ENCODE data around the gene PXDN.

- TF ChIP-seq CTCF (IDR thresholded peaks at IDR 0.05) (no peak), POLR2A (IDR thresholded peaks at IDR 0.05) (no peak), EP300 (IDR thresholded peaks at IDR 0.05; ENCODE audit: low read depth) (no peak)
Observed at GRCh38 chr2:1591461-1591770, 152.9 kb downstream of the PXDN start.
